ENCODE data around the gene RAI14.

RAI14 gene

DNA sequence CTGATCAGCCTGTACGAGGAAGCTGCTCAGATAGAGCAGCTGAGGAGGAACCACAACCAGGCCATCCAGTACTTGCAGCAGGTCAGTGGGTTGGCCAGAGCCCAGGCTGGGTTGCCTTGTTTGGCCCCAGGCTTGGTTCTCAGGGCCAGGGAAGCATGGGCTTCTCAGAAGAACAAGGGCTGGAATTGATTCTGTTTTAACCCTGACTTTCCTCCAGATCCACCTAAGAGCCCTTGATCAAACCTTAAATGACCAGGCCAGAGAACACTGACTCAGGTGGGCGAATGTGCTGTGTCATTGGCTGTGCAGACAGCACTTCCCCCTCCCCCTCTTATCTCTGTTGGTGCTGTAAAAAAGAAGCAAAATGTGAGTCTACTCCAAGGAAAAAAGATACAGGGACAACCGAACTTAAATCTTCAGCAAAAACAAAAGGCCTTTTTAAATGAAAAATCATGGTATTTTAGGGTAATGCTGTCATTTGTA, 210.9 kb downstream of the RAI14 start:
- DNase-seq: no peak

DNA sequence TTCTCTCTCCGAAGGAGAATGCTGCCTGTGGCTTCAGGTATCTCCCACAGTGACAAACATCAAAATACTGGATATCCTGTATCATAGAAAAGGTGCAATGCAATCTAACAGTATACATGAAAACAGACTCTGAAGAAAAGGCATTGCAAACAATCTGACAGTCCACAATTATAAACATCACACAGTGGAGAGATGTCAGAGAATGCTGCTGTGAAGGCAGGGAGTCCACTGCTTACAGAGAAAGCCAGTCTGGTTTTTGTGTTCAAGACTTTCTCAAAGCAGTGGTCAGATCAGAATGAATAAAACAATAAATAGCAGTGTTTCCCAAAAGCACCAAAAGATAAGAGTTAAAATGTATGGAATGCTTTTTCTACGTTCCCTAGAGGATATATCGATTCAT, 211.5 kb downstream of the RAI14 start:
- DNase-seq: no peak

DNA sequence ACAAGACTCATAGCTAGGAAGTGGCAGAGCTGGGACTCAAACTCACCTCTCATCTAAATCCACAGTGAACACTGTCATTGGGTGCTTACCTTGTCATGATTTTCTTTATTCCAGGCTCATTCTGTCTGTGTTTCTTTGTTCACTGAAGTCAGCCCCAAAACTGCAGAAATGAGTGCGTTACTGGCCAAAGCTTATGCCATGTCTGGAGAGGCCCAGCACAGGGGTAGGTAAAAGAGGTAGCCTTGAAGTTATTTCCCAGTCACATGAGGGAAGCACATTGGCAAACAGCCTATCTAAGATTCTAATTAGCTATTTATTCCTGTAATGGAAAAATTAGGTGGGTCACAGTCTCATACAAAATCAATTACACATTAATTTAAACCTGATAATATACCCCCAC, 212.7 kb downstream of the RAI14 start:
- no peak for DNase-seq

DNA sequence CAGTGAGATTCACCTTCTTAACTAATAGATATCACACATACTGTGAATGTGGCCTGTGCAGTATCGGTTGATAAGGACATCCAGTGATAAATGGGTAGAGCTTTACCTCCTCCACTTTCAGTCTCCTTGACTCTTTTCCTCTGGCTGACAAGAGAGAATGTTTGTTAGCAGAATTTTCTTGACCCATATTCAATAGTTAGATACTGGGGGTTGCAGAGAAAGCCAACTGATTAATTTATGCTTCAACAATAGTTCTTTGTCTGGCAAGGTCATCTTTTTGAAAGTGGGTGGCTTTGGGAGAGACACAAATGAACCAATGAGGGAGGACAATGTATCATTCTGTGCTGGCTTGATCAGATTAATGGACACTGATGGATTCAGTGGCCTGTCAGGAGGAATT, 213.1 kb downstream of the RAI14 start:
- no peak for DNase-seq

DNA sequence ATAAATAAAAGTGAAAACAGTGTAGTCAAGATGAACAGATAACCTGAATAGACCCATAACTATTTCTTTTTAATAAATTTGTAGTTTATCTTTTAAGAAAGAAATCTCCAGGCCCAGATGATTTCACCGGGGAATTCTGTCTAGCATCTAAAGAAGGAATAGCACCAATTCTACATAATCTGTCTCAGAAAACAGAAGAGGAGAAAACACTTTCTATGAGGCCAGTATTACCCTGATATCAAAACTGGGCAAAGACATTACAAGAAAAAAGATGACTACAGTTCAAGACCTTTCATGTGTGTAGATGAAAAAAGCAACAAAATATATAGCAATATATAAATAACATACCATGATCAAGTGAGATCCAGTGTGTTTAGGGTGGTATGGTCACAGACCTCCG, 214.3 kb downstream of the RAI14 start:
- no peak for DNase-seq

DNA sequence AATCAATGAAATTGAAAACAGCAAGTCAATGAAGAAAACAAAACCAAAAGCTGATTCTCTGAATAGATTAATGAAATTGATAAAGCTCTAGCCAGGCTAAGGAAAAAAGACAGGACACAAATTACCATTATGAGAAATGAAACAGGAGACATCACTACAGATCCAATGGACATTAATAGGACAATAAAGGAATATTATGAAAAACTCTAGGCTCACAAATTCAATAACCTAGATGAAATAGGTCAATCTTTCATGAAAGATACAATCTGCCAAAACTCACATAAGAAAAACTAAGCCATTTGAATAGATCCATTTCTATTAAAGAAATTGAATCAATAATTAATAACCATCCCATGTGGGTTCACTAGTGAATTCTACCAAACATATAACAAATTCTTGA, 220.1 kb downstream of the RAI14 start:
- no peak for DNase-seq

DNA sequence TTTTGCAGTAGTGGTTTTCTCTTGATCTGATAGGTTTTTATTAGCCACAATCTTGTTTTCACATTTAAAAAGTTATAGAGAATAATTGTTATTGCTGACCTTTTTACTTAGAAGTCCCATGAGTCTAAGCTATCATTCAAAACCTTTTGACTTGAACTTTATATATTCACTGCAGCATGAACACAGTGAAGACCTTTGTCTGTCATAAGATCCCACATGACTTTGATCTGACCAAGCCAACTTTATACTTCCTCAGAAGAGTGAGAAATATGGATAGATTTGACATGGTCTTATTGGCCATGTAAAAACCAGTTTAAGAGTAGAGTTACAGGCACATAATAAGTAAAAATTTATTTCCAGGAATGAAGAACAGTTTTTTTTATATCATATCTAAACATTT, 225.1 kb downstream of the RAI14 start:
- no peak for DNase-seq

All from NCI-H446 (cell line).